K562 (cell line): Measurements from ENCODE around the gene NLGN2. TPM values are rescaled to one million over a fixed set of nuclear protein-coding genes. Genes with fewer than 3 reads are reported as not detected.

Experiments used
- ATAC-seq: fragments of 200-7000 bp; cut with Tn5 transposase; 3 replicates; pipeline ENCODE4 v1.9.1; 2020; ENCODE audit warnings: moderate library complexity
- BruUV-seq: library from RNA; stranded (reverse); fragments of 400-500 nt; replicated peaks from 2 replicates; lab custom pipeline; 2021; lab: Mats Ljungman, UMichigan
- CTCF ChIA-PET: fragments of 300-600 bp; formaldehyde crosslinking; extraction: SDS; loops from one replicate; lab custom pipeline; 2021; ENCODE audit warnings: low intra/inter-chr PET ratio; lab: Yijun Ruan, JAX
- POLR2A ChIA-PET: fragments of 300-600, 350-650 bp; sonication (Branson Sonifier 250); formaldehyde crosslinking; extraction: SDS; loops from one replicate; lab custom pipeline; 2021; ENCODE audit warnings: antibody characterized with exemption, inconsistent platforms; lab: Yijun Ruan, JAX
- DNase-seq, 4 experiments: peaks; one replicate each; pipeline versions ENCODE4 v3.0.0 to v3.0.0-alpha.2; 2011 to 2018; ENCODE audit warnings: low spot score in 3 of 4, mixed read lengths in 3 of 4; ENCODE audit errors: extremely low read depth in 1 of 4
- FAIRE-seq: peaks from 2 replicates; lab custom pipeline; 2011; peaks lifted over from hg19 to GRCh38; lab: Jason Lieb, UNC
- H2AFZ ChIP-seq: 2 replicates; pipeline ENCODE4 v1.6.0; 2011; ENCODE audit warnings: low read depth, low read length, control low read depth, inconsistent platforms
- H3K27ac ChIP-seq: fragments of 200-600 bp; 3 replicates; pipeline ENCODE4 v1.8.0; 2011; ENCODE audit warnings: low read depth, mild to moderate bottlenecking, control low read depth, inconsistent platforms, low read length, moderate library complexity, mixed read lengths; ENCODE audit errors: extremely low read depth
- H3K27me3 ChIP-seq, 2 experiments: fragments of 300-600 bp in 1 of 2; 2 replicates in 1 of 2; 3 replicates in 1 of 2; pipeline versions ENCODE4 v1.6.0 to v1.8.0; 2011; ENCODE audit warnings: inconsistent platforms in 2 of 2, low read length in 2 of 2, mild to moderate bottlenecking in 1 of 2, mixed read lengths in 1 of 2, moderate library complexity in 1 of 2; ENCODE audit not compliant: control insufficient read depth in 2 of 2, insufficient read depth in 2 of 2
- H3K36me3 ChIP-seq: fragments of 300-600 bp; 3 replicates; pipeline ENCODE4 v1.8.0; 2011; ENCODE audit warnings: mild to moderate bottlenecking, low read length, inconsistent platforms; ENCODE audit not compliant: control insufficient read depth, insufficient read depth
- H3K4me1 ChIP-seq, 2 experiments: fragments of 200-600 bp in 1 of 2; replicated peaks in 1 of 2; 2 replicates in 1 of 2; 3 replicates in 1 of 2; pipeline versions ENCODE4 v1.5.1 to v1.8.0; 2011; ENCODE audit warnings: inconsistent platforms in 2 of 2, low read length in 2 of 2, mild to moderate bottlenecking in 1 of 2, mixed read lengths in 1 of 2, moderate library complexity in 1 of 2; ENCODE audit not compliant: control insufficient read depth in 2 of 2, insufficient read depth in 2 of 2
- H3K4me2 ChIP-seq: 2 replicates; pipeline ENCODE4 v1.6.1; 2011; ENCODE audit warnings: low read length, control low read depth, inconsistent platforms, mixed read lengths; ENCODE audit not compliant: insufficient read depth
- H3K4me3 ChIP-seq: fragments of 200-600 bp; sonication (generic), shearing (Covaris generic); 2 replicates; pipeline ENCODE4 v1.5.1; 2016; ENCODE audit warnings: control low read depth, inconsistent platforms
- H3K79me2 ChIP-seq: fragments of 200-600 bp; 3 replicates; pipeline ENCODE4 v1.8.0; 2011; ENCODE audit warnings: low read length, inconsistent platforms; ENCODE audit not compliant: control insufficient read depth, insufficient read depth
- H3K9ac ChIP-seq, 2 experiments: 2 replicates each; pipeline versions ENCODE4 v1.6.0 to v1.6.1; 2011; ENCODE audit warnings: low read depth in 2 of 2, low read length in 2 of 2, control low read depth in 1 of 2, inconsistent platforms in 1 of 2, mild to moderate bottlenecking in 1 of 2, mixed read lengths in 1 of 2; ENCODE audit not compliant: insufficient read depth in 1 of 2
- H3K9me1 ChIP-seq: one replicate; pipeline ENCODE4 v1.6.0; 2011; ENCODE audit warnings: inconsistent platforms, mild to moderate bottlenecking, low read length, moderate library complexity; ENCODE audit not compliant: control insufficient read depth, insufficient read depth
- H3K9me3 ChIP-seq: replicated peaks from 2 replicates; pipeline ENCODE4 v1.5.1; 2011; ENCODE audit warnings: low read depth, low read length, inconsistent platforms; ENCODE audit not compliant: control insufficient read depth, insufficient read depth
- H4K20me1 ChIP-seq: replicated peaks from 2 replicates; pipeline ENCODE4 v1.6.1; 2011; ENCODE audit warnings: low read length, inconsistent platforms, mixed read lengths; ENCODE audit not compliant: control insufficient read depth, insufficient read depth
- MTA2 ChIP-seq: fragments of 450-650 bp; IDR thresholded peaks from 2 replicates; pipeline ENCODE4 v1.6.1; 2016; ENCODE audit warnings: low read depth
- ZNF766 ChIP-seq: fragments of 200-800 bp; sonication (Bioruptor generic); conservative IDR thresholded peaks from 2 replicates; pipeline ENCODE4 v1.6.1; 2016; ENCODE audit warnings: missing genetic modification characterization, missing compliant biosample characterization
- WGBS: fragments of 100-300 bp; shearing (Covaris generic); methylation state at CpG from one replicate; pipeline ENCODE4 v1.1.6; 2016; ENCODE audit warnings: low coverage, mixed read lengths; ENCODE audit not compliant: insufficient coverage; ENCODE audit errors: missing lambda C conversion rate; 5-methylcytosine and 5-hydroxymethylcytosine counted together
- in situ Hi-C: fragments of 300-500 bp; cut with MboI; formaldehyde crosslinking; loops from 4 replicates; pipeline ENCODE4 v1.15.0; 2018; ENCODE audit warnings: inconsistent platforms, mixed read lengths
- intact Hi-C: fragments of 100-400 bp; cut with micrococcal nuclease; formaldehyde crosslinking; loops from 2 replicates; pipeline ENCODE4 v1.14.2; 2022
- polyA plus RNA-seq, 8 experiments: library from polyadenylated mRNA; depleted of rRNA in 4 of 8; stranded (reverse) in 5 of 8; unstranded in 3 of 8; fragments of >200 nt; fragmentation: Nextera tagmentation in 2 of 8; fragmentation: Illumina TruSeq in 1 of 8; extraction: Ambion mirVana in 2 of 8; extraction: Trizol in 1 of 8; gene quantifications; 2 replicates each; pipeline versions ENCODE4 v1.2.1 to v1.2.3, GENCODE V29; 2011 to 2014; ENCODE audit warnings: inconsistent platforms in 1 of 8, missing spikeins in 1 of 8
- total RNA-seq, 7 experiments: library from RNA; depleted of rRNA in 6 of 7; stranded (reverse); fragments of >200 nt in 6 of 7; fragmentation: Illumina TruSeq in 2 of 7; extraction: Trizol in 2 of 7; gene quantifications; 2 replicates each; pipeline versions ENCODE4 v1.2.1 to v1.2.3, GENCODE V29; 2011 to 2021; ENCODE audit warnings: low replicate concordance in 1 of 7
- TF ChIP-seq, protein P1 (sequence below), 2 experiments: fragments of 450-650 bp in 1 of 2; sonication (generic) in 1 of 2; formaldehyde crosslinking in 1 of 2; IDR thresholded peaks in 1 of 2; conservative IDR thresholded peaks in 1 of 2; 2 replicates each; pipeline versions ENCODE4 v1.6.1 to v1.8.1; 2016 to 2023; ENCODE audit warnings: mild to moderate bottlenecking in 2 of 2, moderate library complexity in 2 of 2, inconsistent platforms in 1 of 2, missing genetic modification reagents in 1 of 2
- TF ChIP-seq, protein P2 (sequence below), 2 experiments: IDR thresholded peaks in 1 of 2; conservative IDR thresholded peaks in 1 of 2; 2 replicates each; pipeline ENCODE4 v1.6.1; 2016; ENCODE audit warnings: low read depth in 2 of 2, mild to moderate bottlenecking in 1 of 2, missing compliant biosample characterization in 1 of 2, missing genetic modification characterization in 1 of 2, moderate library complexity in 1 of 2
- TF ChIP-seq, protein P3 (sequence below), 3 experiments: IDR thresholded peaks in 2 of 3; conservative IDR thresholded peaks in 1 of 3; 2 replicates each; pipeline ENCODE4 v1.5.1; 2011 to 2012; ENCODE audit warnings: low read length in 3 of 3, mild to moderate bottlenecking in 3 of 3, control low read depth in 2 of 3, improper control_type of control experiment in 1 of 3, inconsistent platforms in 1 of 3, low read depth in 1 of 3, mixed read lengths in 1 of 3, moderate library complexity in 1 of 3; ENCODE audit not compliant: insufficient read depth in 2 of 3
- TF ChIP-seq, protein P4 (sequence below): fragments of 250-450 bp; sonication (Bioruptor Pico); IDR thresholded peaks from 2 replicates; pipeline ENCODE4 v1.5.0; 2020; ENCODE audit warnings: mild to moderate bottlenecking

The NLGN2 gene
- total and polyA plus RNA-seq, 9 of the 15 experiments (the other 6 are each of a cell fraction or from before 2014, with no cell fraction given), result 0.11 to 7.8 (median 0.77) TPM

DNA sequence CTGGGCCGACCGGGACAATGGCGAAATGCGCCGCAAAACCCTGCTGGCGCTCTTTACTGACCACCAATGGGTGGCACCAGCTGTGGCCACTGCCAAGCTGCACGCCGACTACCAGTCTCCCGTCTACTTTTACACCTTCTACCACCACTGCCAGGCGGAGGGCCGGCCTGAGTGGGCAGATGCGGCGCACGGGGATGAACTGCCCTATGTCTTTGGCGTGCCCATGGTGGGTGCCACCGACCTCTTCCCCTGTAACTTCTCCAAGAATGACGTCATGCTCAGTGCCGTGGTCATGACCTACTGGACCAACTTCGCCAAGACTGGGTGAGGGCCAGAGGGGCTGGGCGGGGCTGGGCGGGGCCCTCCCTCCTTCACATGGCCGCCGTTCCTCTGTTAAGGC is 8.1 kb downstream of the NLGN2 start:
- intact Hi-C loops (no loop called here), in situ Hi-C loops (no loop called here)
- no peak overlapping the region for H2AFZ ChIP-seq
- ATAC-seq (no peak), FAIRE-seq (no peak), DNase-seq (no peak)
- peaks cover 0 to 18% of the 10 kb centered on the region in 2 experiments; a peak in 2 of 5 replicates for H3K4me1 ChIP-seq
- ChIA-PET CTCF (no interaction called here), POLR2A (no interaction called here)
- H3K9me3 ChIP-seq, result no peaks in the 10 kb centered on the region
- H3K36me3 ChIP-seq, result no peaks in the 10 kb centered on the region
- no peak overlapping the region for H3K9ac ChIP-seq
- TF ChIP-seq, protein P1, sequence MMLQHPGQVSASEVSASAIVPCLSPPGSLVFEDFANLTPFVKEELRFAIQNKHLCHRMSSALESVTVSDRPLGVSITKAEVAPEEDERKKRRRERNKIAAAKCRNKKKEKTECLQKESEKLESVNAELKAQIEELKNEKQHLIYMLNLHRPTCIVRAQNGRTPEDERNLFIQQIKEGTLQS (IDR thresholded peaks at IDR 0.05), result peak; percentile 59
- TF ChIP-seq, protein P1 (CRISPR knock-in tag; conservative IDR thresholded peaks at IDR 0.05), result no peak
- TF ChIP-seq ZNF766, result no peak
- no peaks in the 10 kb centered on the region for H4K20me1 ChIP-seq
- H3K4me3 ChIP-seq, result no peak overlapping the region
- WGBS, result 85% methylated on average over 15 of the region's 23 CpGs
- H3K27ac ChIP-seq, result no peak overlapping the region
- H3K9me1 ChIP-seq, result no peaks in the 10 kb centered on the region
- no peaks in the 10 kb centered on the region for H3K27me3 ChIP-seq
- no peak overlapping the region for H3K4me2 ChIP-seq
- BruUV-seq, result no TSS peak
- H3K79me2 ChIP-seq, result no peaks in the 10 kb centered on the region

DNA sequence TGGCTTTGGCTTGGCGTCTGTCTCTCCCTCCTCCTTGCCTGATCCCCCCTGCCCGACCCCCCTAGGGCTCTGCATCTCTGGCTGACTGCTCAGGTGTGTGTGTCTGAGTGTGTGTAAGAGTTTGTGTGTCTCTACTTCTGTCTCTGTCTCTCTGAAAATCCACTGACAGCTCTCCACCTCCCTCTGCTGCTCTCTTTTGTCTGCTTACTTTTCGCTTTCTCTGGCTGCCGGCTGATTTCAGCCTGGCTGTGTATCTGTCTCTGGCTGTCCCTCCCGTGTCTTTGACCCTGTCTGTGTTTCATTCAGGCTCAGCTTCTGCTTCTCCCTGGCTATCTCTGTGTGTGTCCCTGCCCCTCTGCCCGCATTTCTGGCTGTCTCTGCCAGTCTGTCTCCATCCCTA is 8.7 kb downstream of the NLGN2 start:
- H3K79me2 ChIP-seq, result no peaks in the 10 kb centered on the region
- intact Hi-C loops, result no loop called here
- CTCF ChIA-PET, result no interaction called here
- FAIRE-seq, result no peak
- H3K36me3 ChIP-seq, result no peaks in the 10 kb centered on the region
- H3K9me1 ChIP-seq, result no peaks in the 10 kb centered on the region
- in situ Hi-C loops, result no loop called here
- 42% methylated on average over 2 of the region's 6 CpGs for WGBS
- no peaks in the 10 kb centered on the region for H3K9me3 ChIP-seq
- H3K27ac ChIP-seq, result no peak overlapping the region
- no peak for DNase-seq
- BruUV-seq, result no TSS peak
- no peak overlapping the region for H3K4me2 ChIP-seq
- H3K9ac ChIP-seq, result no peak overlapping the region
- H3K4me1 ChIP-seq, result peaks cover 0 to 13% of the 10 kb centered on the region in 2 experiments; a peak in 2 of 5 replicates
- H2AFZ ChIP-seq, result no peak overlapping the region
- POLR2A ChIA-PET, result no interaction called here
- no peaks in the 10 kb centered on the region for H4K20me1 ChIP-seq
- H3K27me3 ChIP-seq, result no peaks in the 10 kb centered on the region
- no peak; the same call in 2 of the 3 replicates for ATAC-seq
- no peak overlapping the region for H3K4me3 ChIP-seq
- TF ChIP-seq, protein P2, sequence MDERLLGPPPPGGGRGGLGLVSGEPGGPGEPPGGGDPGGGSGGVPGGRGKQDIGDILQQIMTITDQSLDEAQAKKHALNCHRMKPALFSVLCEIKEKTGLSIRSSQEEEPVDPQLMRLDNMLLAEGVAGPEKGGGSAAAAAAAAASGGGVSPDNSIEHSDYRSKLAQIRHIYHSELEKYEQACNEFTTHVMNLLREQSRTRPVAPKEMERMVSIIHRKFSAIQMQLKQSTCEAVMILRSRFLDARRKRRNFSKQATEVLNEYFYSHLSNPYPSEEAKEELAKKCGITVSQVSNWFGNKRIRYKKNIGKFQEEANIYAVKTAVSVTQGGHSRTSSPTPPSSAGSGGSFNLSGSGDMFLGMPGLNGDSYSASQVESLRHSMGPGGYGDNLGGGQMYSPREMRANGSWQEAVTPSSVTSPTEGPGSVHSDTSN (CRISPR knock-in tag; IDR thresholded peaks at IDR 0.05; ENCODE audit: low read depth), result no peak
- TF ChIP-seq, protein P2 (tag; conservative IDR thresholded peaks at IDR 0.05; ENCODE audit: low read depth), result no peak
- TF ChIP-seq, protein P3, sequence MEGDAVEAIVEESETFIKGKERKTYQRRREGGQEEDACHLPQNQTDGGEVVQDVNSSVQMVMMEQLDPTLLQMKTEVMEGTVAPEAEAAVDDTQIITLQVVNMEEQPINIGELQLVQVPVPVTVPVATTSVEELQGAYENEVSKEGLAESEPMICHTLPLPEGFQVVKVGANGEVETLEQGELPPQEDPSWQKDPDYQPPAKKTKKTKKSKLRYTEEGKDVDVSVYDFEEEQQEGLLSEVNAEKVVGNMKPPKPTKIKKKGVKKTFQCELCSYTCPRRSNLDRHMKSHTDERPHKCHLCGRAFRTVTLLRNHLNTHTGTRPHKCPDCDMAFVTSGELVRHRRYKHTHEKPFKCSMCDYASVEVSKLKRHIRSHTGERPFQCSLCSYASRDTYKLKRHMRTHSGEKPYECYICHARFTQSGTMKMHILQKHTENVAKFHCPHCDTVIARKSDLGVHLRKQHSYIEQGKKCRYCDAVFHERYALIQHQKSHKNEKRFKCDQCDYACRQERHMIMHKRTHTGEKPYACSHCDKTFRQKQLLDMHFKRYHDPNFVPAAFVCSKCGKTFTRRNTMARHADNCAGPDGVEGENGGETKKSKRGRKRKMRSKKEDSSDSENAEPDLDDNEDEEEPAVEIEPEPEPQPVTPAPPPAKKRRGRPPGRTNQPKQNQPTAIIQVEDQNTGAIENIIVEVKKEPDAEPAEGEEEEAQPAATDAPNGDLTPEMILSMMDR (IDR thresholded peaks at IDR 0.05 in 2 of 3, conservative IDR thresholded peaks at IDR 0.05 in 1 of 3; ENCODE audit: insufficient read depth in 2 of 3, low read depth in 1 of 3, low read length in 3 of 3), result peak in 2 of 3 experiments; percentile 26 to 31; a peak in 2 of 6 replicates
- TF ChIP-seq MTA2, result no peak
- TF ChIP-seq, protein P4, sequence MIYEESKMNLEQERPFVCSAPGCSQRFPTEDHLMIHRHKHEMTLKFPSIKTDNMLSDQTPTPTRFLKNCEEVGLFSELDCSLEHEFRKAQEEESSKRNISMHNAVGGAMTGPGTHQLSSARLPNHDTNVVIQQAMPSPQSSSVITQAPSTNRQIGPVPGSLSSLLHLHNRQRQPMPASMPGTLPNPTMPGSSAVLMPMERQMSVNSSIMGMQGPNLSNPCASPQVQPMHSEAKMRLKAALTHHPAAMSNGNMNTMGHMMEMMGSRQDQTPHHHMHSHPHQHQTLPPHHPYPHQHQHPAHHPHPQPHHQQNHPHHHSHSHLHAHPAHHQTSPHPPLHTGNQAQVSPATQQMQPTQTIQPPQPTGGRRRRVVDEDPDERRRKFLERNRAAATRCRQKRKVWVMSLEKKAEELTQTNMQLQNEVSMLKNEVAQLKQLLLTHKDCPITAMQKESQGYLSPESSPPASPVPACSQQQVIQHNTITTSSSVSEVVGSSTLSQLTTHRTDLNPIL (CRISPR knock-in tag), result no peak
